Thoracic aorta (tissue), 2 donors: ENCODE measurements around the gene ARHGAP33. TPM values are rescaled to one million over a fixed set of nuclear protein-coding genes. Genes with fewer than 3 reads are reported as not detected.

Experiments used
- ATAC-seq: fragments of 150-250 bp; one replicate; pipeline ENCODE4 v1.8.0; 2017; ENCODE audit warnings: low read depth; ENCODE audit not compliant: insufficient number of reproducible peaks, low FRiP score
- DNase-seq: peaks from one replicate; pipeline ENCODE4 v3.0.0-alpha.2; 2020; ENCODE audit warnings: low spot score
- H3K27ac ChIP-seq, 2 donors: fragments of 200-600 bp; sonication (generic); 1 replicate in 1 of 2; 2 replicates in 1 of 2; pipeline ENCODE4 v1.5.1; 2016; ENCODE audit warnings: mild to moderate bottlenecking in 2 of 2, moderate library complexity in 2 of 2
- H3K27me3 ChIP-seq: fragments of 200-600 bp; sonication (generic); replicated peaks from 2 replicates; pipeline ENCODE4 v1.6.0; 2016; ENCODE audit warnings: mild to moderate bottlenecking; ENCODE audit not compliant: insufficient read depth
- H3K36me3 ChIP-seq: fragments of 200-600 bp; sonication (generic); one replicate; pipeline ENCODE4 v1.5.1; 2016
- H3K4me1 ChIP-seq, 2 donors: fragments of 200-600 bp; sonication (generic); 1 replicate in 1 of 2; 2 replicates in 1 of 2; pipeline versions ENCODE4 v1.5.1 to v1.6.0; 2016; ENCODE audit warnings: low read depth in 2 of 2, mild to moderate bottlenecking in 1 of 2; ENCODE audit not compliant: control insufficient read depth in 1 of 2
- H3K4me3 ChIP-seq: fragments of 200-600 bp; sonication (generic); 2 replicates; pipeline ENCODE4 v1.5.1; 2016; ENCODE audit warnings: mild to moderate bottlenecking
- H3K9me3 ChIP-seq: fragments of 200-600 bp; sonication (generic); 2 replicates; pipeline ENCODE4 v1.5.1; 2016
- CTCF ChIP-seq: fragments of 200-600 bp; sonication (generic); IDR thresholded peaks from one replicate; pipeline ENCODE4 v1.5.1; 2019; ENCODE audit warnings: antibody characterized with exemption
- total RNA-seq, 2 donors: library from RNA; depleted of rRNA; stranded (reverse); fragments of >200 nt; gene quantifications; one replicate each; pipeline versions ENCODE4 v1.1.0 to v1.2.3, GENCODE V29; 2016

Gene ARHGAP33
- total RNA-seq, 2 donors from 2014 or later: 15.4 to 30.7 TPM

- DNase-seq (no peak), ATAC-seq (no peak)
- Histone ChIP-seq H3K4me3 (no peak overlapping the region), H3K9me3 (no peaks in the 10 kb centered on the region), H3K4me1 (peaks cover 0 to 15% of the 10 kb centered on the region in 2 donors), H3K27ac (no peak overlapping the region), H3K27me3 (no peaks in the 10 kb centered on the region), H3K36me3 (peaks cover 42% of the 10 kb centered on the region)
- no peak for TF ChIP-seq CTCF
These were observed 37.1 kb upstream of the ARHGAP33 start for GRCh38 chr19:35738021-35738886.

GRCh38 chr19:35738887-35739229, 36.5 kb upstream of the ARHGAP33 start:
- ATAC-seq (no peak), DNase-seq (no peak)
- H3K27ac ChIP-seq: no peak overlapping the region
- H3K4me3 ChIP-seq: no peak overlapping the region
- H3K9me3 ChIP-seq: no peaks in the 10 kb centered on the region
- H3K4me1 ChIP-seq: peaks cover under 1 to 17% of the 10 kb centered on the region in 2 donors
- no peak for TF ChIP-seq CTCF
- H3K27me3 ChIP-seq: no peaks in the 10 kb centered on the region
- H3K36me3 ChIP-seq: peaks cover 37% of the 10 kb centered on the region

- H3K9me3 ChIP-seq: no peaks in the 10 kb centered on the region
- DNase-seq (no peak), ATAC-seq (no peak)
- H3K36me3 ChIP-seq: peaks cover 32% of the 10 kb centered on the region
- peak overlapping the region; percentile 84 for H3K4me3 ChIP-seq
- TF ChIP-seq CTCF: no peak
- H3K4me1 ChIP-seq: peaks cover 7 to 23% of the 10 kb centered on the region in 2 donors
- no peaks in the 10 kb centered on the region for H3K27me3 ChIP-seq
- H3K27ac ChIP-seq: peak overlapping the region; percentile 80 to 93
These were observed 35.9 kb upstream of the ARHGAP33 start for GRCh38 chr19:35739275-35740107.

GRCh38 chr19:35740108-35740422, 35.3 kb upstream of the ARHGAP33 start:
- peak overlapping the region; percentile 84 for H3K4me3 ChIP-seq
- no peaks in the 10 kb centered on the region for H3K9me3 ChIP-seq
- H3K27ac ChIP-seq: peak overlapping the region; percentile 80 to 93
- DNase-seq (no peak), ATAC-seq (no peak)
- H3K4me1 ChIP-seq: peaks cover 7 to 25% of the 10 kb centered on the region in 2 donors
- H3K27me3 ChIP-seq: no peaks in the 10 kb centered on the region
- TF ChIP-seq CTCF: no peak
- H3K36me3 ChIP-seq: peaks cover 32% of the 10 kb centered on the region

- Histone ChIP-seq H3K4me1 (peaks cover 7 to 25% of the 10 kb centered on the region in 2 donors), H3K27ac (peak overlapping the region; percentile 80 to 93), H3K9me3 (no peaks in the 10 kb centered on the region), H3K36me3 (peaks cover 27% of the 10 kb centered on the region), H3K27me3 (no peaks in the 10 kb centered on the region), H3K4me3 (peak overlapping the region; percentile 84)
- ATAC-seq (peak; percentile 86), DNase-seq (peak; percentile 96)
- TF ChIP-seq CTCF: peak; percentile 21
These were observed 34.8 kb upstream of the ARHGAP33 start for GRCh38 chr19:35740423-35741202.
